GM12875 (cell line): Measurements from ENCODE around the gene SCN2B.

Experiments used
- H3K4me3 ChIP-seq: one replicate; pipeline ENCODE4 v1.5.1; 2011; ENCODE audit warnings: low read depth, low read length, control low read depth
- CTCF ChIP-seq: IDR thresholded peaks from 2 replicates; pipeline ENCODE4 v1.5.1; 2011; ENCODE audit warnings: low read depth, mild to moderate bottlenecking, control low read depth, inconsistent platforms, low read length, moderate library complexity, borderline replicate concordance; ENCODE audit not compliant: insufficient read depth

The SCN2B gene, protein sequence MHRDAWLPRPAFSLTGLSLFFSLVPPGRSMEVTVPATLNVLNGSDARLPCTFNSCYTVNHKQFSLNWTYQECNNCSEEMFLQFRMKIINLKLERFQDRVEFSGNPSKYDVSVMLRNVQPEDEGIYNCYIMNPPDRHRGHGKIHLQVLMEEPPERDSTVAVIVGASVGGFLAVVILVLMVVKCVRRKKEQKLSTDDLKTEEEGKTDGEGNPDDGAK

DNA sequence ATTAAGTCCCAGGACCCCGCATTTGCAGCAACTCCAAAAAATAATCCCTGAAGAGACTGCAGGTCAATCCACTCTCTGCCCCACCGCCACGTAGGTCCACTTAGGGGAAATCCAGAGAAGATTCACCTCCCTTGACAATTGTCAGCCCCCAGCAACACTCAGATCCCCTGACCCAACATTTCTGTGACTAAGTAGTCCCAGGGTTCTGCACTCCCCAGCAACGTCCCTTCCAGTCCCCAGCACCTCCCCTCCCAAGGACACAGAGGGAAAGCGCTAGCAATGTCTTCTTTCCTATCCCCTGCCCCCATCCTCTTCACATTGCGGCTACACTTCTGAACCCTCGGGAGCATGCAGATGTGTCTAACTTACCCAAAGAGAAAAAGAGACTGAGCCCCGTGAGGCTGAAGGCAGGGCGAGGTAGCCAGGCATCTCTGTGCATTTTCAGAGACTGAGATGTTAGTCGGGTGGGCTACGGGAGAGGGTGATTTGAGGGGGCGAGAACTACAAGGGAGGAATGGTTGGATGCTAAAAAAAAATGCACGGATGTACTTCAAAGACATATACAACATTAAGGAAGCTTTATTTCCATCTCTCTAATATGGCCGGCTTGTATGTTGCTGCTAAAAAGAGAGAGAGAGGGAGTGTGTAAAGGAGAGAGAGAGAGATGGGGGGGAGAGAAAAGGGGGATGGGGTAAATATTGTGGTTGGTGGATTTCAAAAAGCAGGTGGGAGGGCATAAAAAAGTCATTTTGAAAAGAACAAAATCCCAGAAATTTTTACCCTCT lies at the start of gene SCN2B:
Gene SCN2B, minus strand, starts transcription at position 647 of the 785 bp plus-strand sequence. Its CDS starts 208 bp downstream, at position 439.
- TF ChIP-seq CTCF = no peak
- no peak within 1 kb of the TSS for H3K4me3 ChIP-seq

- no peak for TF ChIP-seq CTCF
- H3K4me3 ChIP-seq = no peak within 1 kb of the TSS
Observed at GRCh38 chr11:118224511-118225188, 48.2 kb upstream of the SCN2B start, which contains the start of gene JAML. TSS of gene JAML (minus strand) at chr11:118225011. CDS start at chr11:118214866, 10,145 bp downstream.

- H3K4me3 ChIP-seq = no peak overlapping the region
- TF ChIP-seq CTCF = no peak
Observed at GRCh38 chr11:118223992-118224391, 47.6 kb upstream of the SCN2B start.

DNA sequence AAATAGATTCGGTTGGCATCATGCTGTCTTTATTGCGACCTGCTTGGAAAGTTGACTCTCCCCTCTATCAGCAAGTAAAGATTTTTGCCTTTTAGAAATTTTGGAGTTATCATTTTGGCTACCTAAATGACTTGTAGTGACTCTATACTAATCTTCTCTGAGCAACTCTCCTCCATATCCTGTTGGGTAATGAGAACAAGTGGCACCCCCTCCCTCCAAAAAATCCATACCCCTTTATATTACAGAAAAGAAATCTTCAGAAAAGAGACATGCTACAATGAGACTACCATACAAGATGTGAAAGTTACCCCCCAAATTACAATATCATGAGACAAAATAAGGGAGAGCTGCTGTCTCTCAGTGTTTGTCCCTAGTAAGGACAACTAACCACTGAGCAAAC lies 47.1 kb upstream of the SCN2B start:
- no peak overlapping the region for H3K4me3 ChIP-seq
- TF ChIP-seq CTCF = no peak

DNA sequence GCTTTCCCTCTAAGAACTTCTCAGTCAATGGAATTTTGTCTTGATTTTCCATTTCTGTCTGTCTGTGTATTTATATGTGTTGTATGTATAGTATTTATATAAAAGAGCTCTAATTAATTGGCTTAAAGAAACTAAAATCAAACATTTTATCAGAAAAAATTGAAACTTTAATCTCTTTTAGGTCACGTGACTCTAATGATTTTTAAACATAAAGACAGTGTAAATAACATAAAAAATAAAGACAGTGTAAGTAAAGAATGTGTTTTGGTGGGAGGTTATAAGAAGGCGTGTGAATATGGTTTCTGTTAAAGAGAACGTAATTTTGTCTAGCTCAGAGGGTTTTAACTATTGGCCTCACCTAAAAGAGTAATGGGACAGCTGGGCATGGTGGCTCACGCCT lies 46.0 kb upstream of the SCN2B start:
- no peak overlapping the region for H3K4me3 ChIP-seq
- no peak for TF ChIP-seq CTCF

- H3K4me3 ChIP-seq = no peak overlapping the region
Observed at GRCh38 chr11:118221419-118221818, 45.0 kb upstream of the SCN2B start.

More at GRCh38 chr11:118221419-118221818, 45.0 kb upstream of the SCN2B start:
- no peak for TF ChIP-seq CTCF
